Upper lobe of left lung (tissue), 6 donors: ENCODE results near the gene GSTO1. TPM values are rescaled to one million over a fixed set of nuclear protein-coding genes. Genes with fewer than 3 reads are reported as not detected.
A peak's percentile ranks its signal among the peaks of the same experiment; 100 is the strongest.

Experiments used
- ATAC-seq, 2 donors: fragments of 200-7000 bp; cut with Tn5 transposase; one replicate each; pipeline ENCODE4 v1.9.1; 2022; ENCODE audit warnings: mild to moderate bottlenecking in 2 of 2, moderate library complexity in 2 of 2; ENCODE audit not compliant: low FRiP score in 2 of 2
- DNase-seq, 2 donors: peaks; one replicate each; pipeline ENCODE4 v3.0.0-alpha.2; 2019 to 2020
- H3K27ac ChIP-seq, 4 donors: fragments of 200-600 bp; sonication (generic); one replicate each; pipeline ENCODE4 v1.5.1; 2016 to 2019
- H3K27me3 ChIP-seq, 4 donors: fragments of 200-600 bp; sonication (generic); one replicate each; pipeline ENCODE4 v1.5.1; 2017 to 2019
- H3K36me3 ChIP-seq, 4 donors: fragments of 200-600 bp; sonication (generic); one replicate each; pipeline ENCODE4 v1.5.1; 2016 to 2019
- H3K4me1 ChIP-seq, 4 donors: fragments of 200-600 bp; sonication (generic); one replicate each; pipeline ENCODE4 v1.5.1; 2018 to 2019
- H3K4me3 ChIP-seq, 4 donors: fragments of 200-600 bp; sonication (generic); one replicate each; pipeline ENCODE4 v1.5.1; 2017 to 2019; ENCODE audit warnings: mild to moderate bottlenecking in 2 of 4, moderate library complexity in 1 of 4
- H3K9me3 ChIP-seq, 4 donors: fragments of 200-600 bp; sonication (generic); one replicate each; pipeline ENCODE4 v1.5.1; 2018 to 2019
- CTCF ChIP-seq, 6 experiments: fragments of 450-650 bp in 4 of 6; fragments of 200-600 bp in 2 of 6; sonication (generic) in 2 of 6; IDR thresholded peaks; one replicate each; pipeline ENCODE4 v1.5.1; 2016 to 2019; ENCODE audit warnings: antibody characterized with exemption in 6 of 6
- EP300 ChIP-seq, 4 donors: sonication (generic); formaldehyde crosslinking; IDR thresholded peaks; one replicate each; pipeline ENCODE4 v1.5.1; 2017; ENCODE audit warnings: antibody characterized with exemption in 4 of 4, control low read depth in 2 of 4
- POLR2A ChIP-seq, 4 donors: fragments of 450-650 bp; IDR thresholded peaks; one replicate each; pipeline ENCODE4 v1.5.1; 2016 to 2017; ENCODE audit warnings: antibody characterized with exemption in 4 of 4, mild to moderate bottlenecking in 2 of 4
- POLR2AphosphoS5 ChIP-seq, 2 donors: sonication (generic); formaldehyde crosslinking; IDR thresholded peaks; one replicate each; pipeline ENCODE4 v1.5.1; 2017; ENCODE audit warnings: antibody characterized with exemption in 2 of 2
- WGBS, 2 donors: methylation state at CpG; one replicate each; pipeline ENCODE4 v1.1.5; 2017 to 2018; 5-methylcytosine and 5-hydroxymethylcytosine counted together
- total RNA-seq, 6 donors: library from RNA; depleted of rRNA in 4 of 6; stranded (reverse); fragments of >200 nt in 4 of 6; gene quantifications; one replicate each; pipeline versions ENCODE4 v1.1.0 to v1.2.1, GENCODE V29; 2016 to 2021
- donor health status: DM: no; HTN: no; CAD: no; lungs with moderate emphysema.
- donor health status: DM: no; HTN: yes; CAD: no; lungs with severe emphysema.

The GSTO1 gene
- 100 to 1,000 TPM in 3 of 6 donors, 10 to 100 TPM in 3; 30.4 to 147 (median 102) TPM for total RNA-seq

GRCh38 chr10:104254493-104255310 lies at the start of gene GSTO1:
Gene GSTO1, plus strand, starts transcription at chr10:104254892. Its CDS starts 37 bp downstream, at chr10:104254929.
- peak; percentile 93 to 97 for TF ChIP-seq POLR2AphosphoS5 (IDR thresholded peaks at IDR 0.05)
- TF ChIP-seq EP300 (IDR thresholded peaks at IDR 0.05), result peak in 1 of 4 donors; percentile 24
- peak in 2 of 6 experiments; percentile 8 to 19 for TF ChIP-seq CTCF (IDR thresholded peaks at IDR 0.05)
- peak in 3 of 4 donors; percentile 83 to 95 (median 87) for TF ChIP-seq POLR2A (IDR thresholded peaks at IDR 0.05)
- H3K27ac ChIP-seq, result peak within 1 kb of the TSS; percentile 98 to 99 (median 99)
- H3K9me3 ChIP-seq, result no peaks in the 10 kb centered on the region
- peaks cover 39 to 47% (median 42%) of the 10 kb centered on the region in 4 donors for H3K4me1 ChIP-seq
- peak within 1 kb of the TSS; percentile 87 to 96 (median 94) for H3K4me3 ChIP-seq
- WGBS, 2 donors, result 1% methylated on average over 20 to 42 of the region's 69 CpGs
- peak; percentile 91 to 96 for ATAC-seq
- DNase-seq, result peak; percentile 93
- H3K27me3 ChIP-seq, result no peaks in the 10 kb centered on the region
- peaks cover 11 to 25% (median 16%) of the 10 kb centered on the region in 4 donors for H3K36me3 ChIP-seq

GRCh38 chr10:104208730-104209129 lies 46.0 kb upstream of the GSTO1 start:
- no peak overlapping the region for H3K4me3 ChIP-seq
- H3K9me3 ChIP-seq, result no peaks in the 10 kb centered on the region
- no peak overlapping the region for H3K27ac ChIP-seq
- WGBS, 2 donors, result 56 to 59% methylated on average over 3 of the region's 3 CpGs
- H3K4me1 ChIP-seq, result no peaks in the 10 kb centered on the region
- DNase-seq (no peak), ATAC-seq (no peak)
- no peaks in the 10 kb centered on the region for H3K27me3 ChIP-seq
- TF ChIP-seq POLR2A (IDR thresholded peaks at IDR 0.05), result no peak
- no peak for TF ChIP-seq POLR2AphosphoS5 (IDR thresholded peaks at IDR 0.05)
- TF ChIP-seq EP300 (IDR thresholded peaks at IDR 0.05), result no peak
- no peak for TF ChIP-seq CTCF (IDR thresholded peaks at IDR 0.05)
- no peaks in the 10 kb centered on the region for H3K36me3 ChIP-seq

GRCh38 chr10:104209575-104210198 lies 45.0 kb upstream of the GSTO1 start:
- 46 to 49% methylated on average over 2 of the region's 2 CpGs for WGBS, 2 donors
- Histone ChIP-seq H3K27me3 (no peaks in the 10 kb centered on the region), H3K4me3 (no peak overlapping the region), H3K4me1 (no peaks in the 10 kb centered on the region), H3K36me3 (no peaks in the 10 kb centered on the region), H3K9me3 (no peaks in the 10 kb centered on the region), H3K27ac (no peak overlapping the region)
- ATAC-seq, result peak in 1 of 2 donors; percentile 69
- peak in 1 of 2 donors; percentile 26 for DNase-seq
- no peak for TF ChIP-seq POLR2A (IDR thresholded peaks at IDR 0.05)
- TF ChIP-seq EP300 (IDR thresholded peaks at IDR 0.05), result no peak
- peak; percentile 32 to 62 (median 52) for TF ChIP-seq CTCF (IDR thresholded peaks at IDR 0.05)
- TF ChIP-seq POLR2AphosphoS5 (IDR thresholded peaks at IDR 0.05), result no peak

- DNase-seq, result no peak
- no peaks in the 10 kb centered on the region for H3K4me1 ChIP-seq
- TF ChIP-seq CTCF (IDR thresholded peaks at IDR 0.05), result no peak
- TF ChIP-seq EP300 (IDR thresholded peaks at IDR 0.05), result no peak
- no peak for TF ChIP-seq POLR2A (IDR thresholded peaks at IDR 0.05)
- no peak for TF ChIP-seq POLR2AphosphoS5 (IDR thresholded peaks at IDR 0.05)
These were observed 38.1 kb upstream of the GSTO1 start for GRCh38 chr10:104216631-104217030.

More at GRCh38 chr10:104216631-104217030, 38.1 kb upstream of the GSTO1 start:
- Histone ChIP-seq H3K27ac (no peak overlapping the region), H3K4me3 (no peak overlapping the region), H3K36me3 (no peaks in the 10 kb centered on the region), H3K9me3 (no peaks in the 10 kb centered on the region), H3K27me3 (no peaks in the 10 kb centered on the region)
- peak in 1 of 2 donors; percentile 16 for ATAC-seq
- WGBS, 2 donors, result 84 to 95% methylated on average over 2 to 3 of the region's 3 CpGs
